ENCODE data around the gene RFXAP. TPM values are rescaled to one million over a fixed set of nuclear protein-coding genes. Genes with fewer than 3 reads are reported as not detected.

Gene RFXAP
- total RNA-seq, 1 experiment from 2014 or later: 4.0 TPM

Other genes starting within 250 kb of the RFXAP start
- gene SERTM1, start 145.2 kb upstream of the RFXAP start, total RNA-seq (2014; rRNA removed; shearing (Covaris generic); ENCODE audit: low replicate concordance): not detected in 2 replicates
- gene SMAD9, start 101.0 kb downstream of the RFXAP start, total RNA-seq (2014; rRNA removed; shearing (Covaris generic); ENCODE audit: low replicate concordance): 7.0 and 7.6 TPM in 2 replicates
- gene ALG5, start 180.1 kb downstream of the RFXAP start, total RNA-seq (2014; rRNA removed; shearing (Covaris generic); ENCODE audit: low replicate concordance): 3.3 and 3.6 TPM in 2 replicates
- 54.3 and 64.0 TPM in 2 replicates for gene EXOSC8, start 181.6 kb downstream of the RFXAP start, total RNA-seq (2014; rRNA removed; shearing (Covaris generic); ENCODE audit: low replicate concordance)
- gene SUPT20H, start 240.5 kb downstream of the RFXAP start, total RNA-seq (2014; rRNA removed; shearing (Covaris generic); ENCODE audit: low replicate concordance): 43.7 and 43.8 TPM in 2 replicates